NCI-H2227 treated with DMSO at 0.1 percent for 48 hours (cell line): ENCODE measurements around the gene CRYBB1.

Experiments
- DNase-seq: peaks from one replicate; lab custom pipeline; 2025; lab: John Stamatoyannopoulos, UW

Gene CRYBB1

GRCh38 chr22:26577081-26577480 lies 40.7 kb downstream of the CRYBB1 start:
- DNase-seq, result no peak

GRCh38 chr22:26576026-26576680 lies 41.7 kb downstream of the CRYBB1 start:
- DNase-seq, result no peak

GRCh38 chr22:26574001-26574723 lies 43.7 kb downstream of the CRYBB1 start:
- no peak for DNase-seq

- no peak for DNase-seq
Observed at GRCh38 chr22:26573026-26573662, 44.7 kb downstream of the CRYBB1 start.

- no peak for DNase-seq
Observed at GRCh38 chr22:26570864-26571525, 46.8 kb downstream of the CRYBB1 start.

- DNase-seq, result no peak
Observed at GRCh38 chr22:26570115-26570514, 47.7 kb downstream of the CRYBB1 start.

- DNase-seq, result no peak
Observed at GRCh38 chr22:26568207-26568706, 49.6 kb downstream of the CRYBB1 start.

GRCh38 chr22:26567610-26568009 lies 50.2 kb downstream of the CRYBB1 start:
- DNase-seq, result no peak

GRCh38 chr22:26566994-26567393 lies 50.8 kb downstream of the CRYBB1 start:
- DNase-seq, result no peak

- DNase-seq, result no peak
Observed at GRCh38 chr22:26565889-26566288, 51.9 kb downstream of the CRYBB1 start.

GRCh38 chr22:26565181-26565580 lies 52.6 kb downstream of the CRYBB1 start:
- DNase-seq, result no peak

- DNase-seq, result no peak
Observed at GRCh38 chr22:26564672-26565071, 53.2 kb downstream of the CRYBB1 start.

GRCh38 chr22:26564181-26564580 lies 53.6 kb downstream of the CRYBB1 start:
- DNase-seq, result no peak

GRCh38 chr22:26563022-26563421 lies 54.8 kb downstream of the CRYBB1 start:
- no peak for DNase-seq

GRCh38 chr22:26561756-26562417 lies 55.9 kb downstream of the CRYBB1 start:
- no peak for DNase-seq

GRCh38 chr22:26559961-26560575 lies 57.8 kb downstream of the CRYBB1 start:
- DNase-seq, result no peak

- no peak for DNase-seq
Observed at GRCh38 chr22:26558248-26558895, 59.5 kb downstream of the CRYBB1 start.

- DNase-seq, result no peak
Observed at GRCh38 chr22:26556904-26557303, 60.9 kb downstream of the CRYBB1 start.

- no peak for DNase-seq
Observed at GRCh38 chr22:26555478-26555877, 62.3 kb downstream of the CRYBB1 start.

GRCh38 chr22:26554956-26555355 lies 62.9 kb downstream of the CRYBB1 start:
- DNase-seq, result no peak
